ENCODE results near the gene ADGRV1.
A peak's percentile ranks its signal among the peaks of the same experiment; 100 is the strongest.

The ADGRV1 gene

GRCh38 chr5:91160714-91161285 lies 602.2 kb downstream of the ADGRV1 start:
- no peak for FAIRE-seq
- no peak for DNase-seq (ENCODE audit: insufficient read length, low spot score)
- no peak for TF ChIP-seq CTCF (IDR thresholded peaks at IDR 0.05; ENCODE audit: insufficient read depth, missing control alignments)

- DNase-seq (ENCODE audit: insufficient read length, low spot score): no peak
- FAIRE-seq: no peak
- TF ChIP-seq CTCF (IDR thresholded peaks at IDR 0.05; ENCODE audit: insufficient read depth, missing control alignments): no peak
Observed at GRCh38 chr5:91162534-91163381, 604.2 kb downstream of the ADGRV1 start.

- FAIRE-seq (no peak), DNase-seq (ENCODE audit: insufficient read length, low spot score) (no peak)
- no peak for TF ChIP-seq CTCF (IDR thresholded peaks at IDR 0.05; ENCODE audit: insufficient read depth, missing control alignments)
Observed at GRCh38 chr5:91164424-91164823, 605.8 kb downstream of the ADGRV1 start.

- FAIRE-seq (no peak), DNase-seq (ENCODE audit: insufficient read length, low spot score) (no peak)
- TF ChIP-seq CTCF (IDR thresholded peaks at IDR 0.05; ENCODE audit: insufficient read depth, missing control alignments): no peak
Observed at GRCh38 chr5:91166059-91166807, 607.6 kb downstream of the ADGRV1 start.

GRCh38 chr5:91168859-91169258 lies 610.3 kb downstream of the ADGRV1 start:
- FAIRE-seq: no peak
- no peak for DNase-seq (ENCODE audit: insufficient read length, low spot score)
- no peak for TF ChIP-seq CTCF (IDR thresholded peaks at IDR 0.05; ENCODE audit: insufficient read depth, missing control alignments)

GRCh38 chr5:91170266-91170665 lies 611.7 kb downstream of the ADGRV1 start:
- DNase-seq (ENCODE audit: insufficient read length, low spot score) (no peak), FAIRE-seq (peak; percentile 41)
- no peak for TF ChIP-seq CTCF (IDR thresholded peaks at IDR 0.05; ENCODE audit: insufficient read depth, missing control alignments)
